Measurements from ENCODE around the gene PLCB4. TPM values are rescaled to one million over a fixed set of nuclear protein-coding genes. Genes with fewer than 3 reads are reported as not detected.

Gene PLCB4
- total RNA-seq, 1 donor from 2014 or later = 20.6 TPM

- Histone ChIP-seq H3K27me3 (no peaks in the 10 kb centered on the region), H3K9ac (no peak overlapping the region), H3K27ac (peak overlapping the region; percentile 84), H3K9me3 (ENCODE audit: low read depth) (no peaks in the 10 kb centered on the region), H4K20me1 (ENCODE audit: low read depth) (no peaks in the 10 kb centered on the region), H3K4me2 (peak overlapping the region; percentile 68), H3K79me2 (ENCODE audit: low read depth) (no peaks in the 10 kb centered on the region), H3K4me3 (no peak overlapping the region), H3F3A (ENCODE audit: low read depth) (peaks cover 27% of the 10 kb centered on the region), H3K4me1 (peaks cover 47% of the 10 kb centered on the region), H2AFZ (replicated peaks) (no peak overlapping the region), H3K36me3 (no peaks in the 10 kb centered on the region)
- Mint-ChIP-seq H3K4me3 (no peak overlapping the region), H3K36me3 (no peaks in the 10 kb centered on the region), H3K4me1 (peaks cover 24% of the 10 kb centered on the region), H3K27ac (no peak overlapping the region), H3K9me3 (no peaks in the 10 kb centered on the region), H3K27me3 (ENCODE audit: insufficient read depth, low read depth) (no peaks in the 10 kb centered on the region)
- DNase-seq (ENCODE audit: low spot score) = peak; percentile 57
- TF ChIP-seq EZH2phosphoT487 (IDR thresholded peaks at IDR 0.05) = no peak
Observed at GRCh38 chr20:9331707-9332435, 263.0 kb downstream of the PLCB4 start.

- Mint-ChIP-seq H3K27ac (no peak overlapping the region), H3K36me3 (no peaks in the 10 kb centered on the region), H3K9me3 (no peaks in the 10 kb centered on the region), H3K4me1 (peaks cover 22% of the 10 kb centered on the region), H3K27me3 (ENCODE audit: insufficient read depth, low read depth) (no peaks in the 10 kb centered on the region), H3K4me3 (no peak overlapping the region)
- no peak for DNase-seq (ENCODE audit: low spot score)
- peaks cover 47% of the 10 kb centered on the region for H3K4me1 ChIP-seq
- no peak overlapping the region for H3K9ac ChIP-seq
- no peak overlapping the region for H3K4me3 ChIP-seq
- no peaks in the 10 kb centered on the region for H3K9me3 ChIP-seq (ENCODE audit: low read depth)
- peaks cover 27% of the 10 kb centered on the region for H3F3A ChIP-seq (ENCODE audit: low read depth)
- H3K27ac ChIP-seq = peak overlapping the region; percentile 84
- TF ChIP-seq CTCF (IDR thresholded peaks at IDR 0.05) (no peak), EZH2phosphoT487 (IDR thresholded peaks at IDR 0.05) (no peak), EZH2 (IDR thresholded peaks at IDR 0.05) (no peak)
- no peaks in the 10 kb centered on the region for H3K27me3 ChIP-seq
- H4K20me1 ChIP-seq (ENCODE audit: low read depth) = no peaks in the 10 kb centered on the region
- H2AFZ ChIP-seq (replicated peaks) = no peak overlapping the region
- H3K36me3 ChIP-seq = no peaks in the 10 kb centered on the region
- peak overlapping the region; percentile 68 for H3K4me2 ChIP-seq
- H3K79me2 ChIP-seq (ENCODE audit: low read depth) = no peaks in the 10 kb centered on the region
Observed at GRCh38 chr20:9332791-9333479, 264.0 kb downstream of the PLCB4 start.

- no peaks in the 10 kb centered on the region for H4K20me1 ChIP-seq (ENCODE audit: low read depth)
- Mint-ChIP-seq H3K4me1 (peaks cover 5% of the 10 kb centered on the region), H3K9me3 (no peaks in the 10 kb centered on the region), H3K36me3 (no peaks in the 10 kb centered on the region), H3K27ac (no peak overlapping the region), H3K4me3 (no peak overlapping the region), H3K27me3 (ENCODE audit: insufficient read depth, low read depth) (no peaks in the 10 kb centered on the region)
- TF ChIP-seq EZH2phosphoT487 (IDR thresholded peaks at IDR 0.05) (no peak), CTCF (IDR thresholded peaks at IDR 0.05) (no peak), EZH2 (IDR thresholded peaks at IDR 0.05) (no peak)
- no peak overlapping the region for H3K4me3 ChIP-seq
- no peak overlapping the region for H2AFZ ChIP-seq (replicated peaks)
- no peak overlapping the region for H3K27ac ChIP-seq
- peaks cover 27% of the 10 kb centered on the region for H3F3A ChIP-seq (ENCODE audit: low read depth)
- DNase-seq (ENCODE audit: low spot score) = no peak
- H3K27me3 ChIP-seq = no peaks in the 10 kb centered on the region
- H3K4me2 ChIP-seq = no peak overlapping the region
- no peaks in the 10 kb centered on the region for H3K9me3 ChIP-seq (ENCODE audit: low read depth)
- peaks cover 35% of the 10 kb centered on the region for H3K4me1 ChIP-seq
- no peaks in the 10 kb centered on the region for H3K36me3 ChIP-seq
- H3K79me2 ChIP-seq (ENCODE audit: low read depth) = no peaks in the 10 kb centered on the region
- no peak overlapping the region for H3K9ac ChIP-seq
Observed at GRCh38 chr20:9334866-9335265, 266.0 kb downstream of the PLCB4 start.

GRCh38 chr20:9338101-9338500, 269.2 kb downstream of the PLCB4 start:
- peaks cover 4% of the 10 kb centered on the region for H3K4me1 ChIP-seq
- no peaks in the 10 kb centered on the region for H3K9me3 ChIP-seq (ENCODE audit: low read depth)
- Mint-ChIP-seq H3K27ac (no peak overlapping the region), H3K4me1 (no peaks in the 10 kb centered on the region), H3K36me3 (peaks cover 5% of the 10 kb centered on the region), H3K9me3 (no peaks in the 10 kb centered on the region), H3K27me3 (ENCODE audit: insufficient read depth, low read depth) (no peaks in the 10 kb centered on the region), H3K4me3 (no peak overlapping the region)
- H3K4me3 ChIP-seq = no peak overlapping the region
- H3K27ac ChIP-seq = no peak overlapping the region
- TF ChIP-seq EZH2 (IDR thresholded peaks at IDR 0.05) (no peak), EZH2phosphoT487 (IDR thresholded peaks at IDR 0.05) (no peak), CTCF (IDR thresholded peaks at IDR 0.05) (no peak)
- H3K36me3 ChIP-seq = no peaks in the 10 kb centered on the region
- no peak overlapping the region for H3K9ac ChIP-seq
- H2AFZ ChIP-seq (replicated peaks) = no peak overlapping the region
- no peak overlapping the region for H3K4me2 ChIP-seq
- H4K20me1 ChIP-seq (ENCODE audit: low read depth) = no peaks in the 10 kb centered on the region
- no peaks in the 10 kb centered on the region for H3K79me2 ChIP-seq (ENCODE audit: low read depth)
- no peak for DNase-seq (ENCODE audit: low spot score)
- H3F3A ChIP-seq (ENCODE audit: low read depth) = peaks cover 4% of the 10 kb centered on the region
- no peaks in the 10 kb centered on the region for H3K27me3 ChIP-seq
